ENCODE data around the gene HTR3A.

HTR3A gene

DNA sequence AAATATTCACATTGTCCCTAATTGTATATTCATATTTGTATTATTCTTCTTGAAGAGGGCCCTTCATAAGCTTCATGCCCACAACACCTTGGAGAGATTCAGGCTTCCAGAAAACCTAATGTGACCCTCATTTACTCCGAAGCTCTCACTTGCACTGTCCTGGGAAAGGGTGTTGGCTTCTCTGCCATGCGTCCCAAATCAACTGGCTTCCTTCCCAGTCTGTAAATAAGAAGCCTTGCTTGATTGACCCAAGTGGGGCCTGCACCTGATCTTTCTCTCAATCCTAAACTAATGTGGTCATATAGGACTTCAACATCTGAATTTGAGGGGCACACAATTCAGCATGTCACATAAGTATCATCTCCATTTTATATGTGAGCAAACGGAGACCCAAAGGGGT, 44.1 kb downstream of the HTR3A start:
- DNase-seq (ENCODE audit: low spot score): no peak

DNA sequence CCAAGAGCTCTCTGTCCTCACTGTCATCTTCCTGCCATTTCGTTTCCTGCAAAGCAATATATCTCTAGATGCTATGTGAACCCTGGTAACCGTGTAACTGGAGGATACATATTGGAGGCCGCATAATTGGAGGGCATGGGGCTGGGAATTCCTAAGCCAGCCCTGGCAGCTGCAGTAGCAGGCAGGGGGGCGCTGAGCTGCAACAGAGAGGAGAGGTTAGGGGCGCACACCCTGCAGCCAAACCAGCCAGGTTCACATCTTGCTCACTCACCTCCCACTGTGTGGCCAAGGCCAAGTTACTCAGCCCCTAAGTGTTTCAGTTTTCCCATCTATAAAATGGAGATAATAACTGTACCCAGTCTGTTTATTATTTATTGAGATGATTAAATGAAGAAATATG, 44.7 kb downstream of the HTR3A start:
- DNase-seq (ENCODE audit: low spot score): no peak

DNA sequence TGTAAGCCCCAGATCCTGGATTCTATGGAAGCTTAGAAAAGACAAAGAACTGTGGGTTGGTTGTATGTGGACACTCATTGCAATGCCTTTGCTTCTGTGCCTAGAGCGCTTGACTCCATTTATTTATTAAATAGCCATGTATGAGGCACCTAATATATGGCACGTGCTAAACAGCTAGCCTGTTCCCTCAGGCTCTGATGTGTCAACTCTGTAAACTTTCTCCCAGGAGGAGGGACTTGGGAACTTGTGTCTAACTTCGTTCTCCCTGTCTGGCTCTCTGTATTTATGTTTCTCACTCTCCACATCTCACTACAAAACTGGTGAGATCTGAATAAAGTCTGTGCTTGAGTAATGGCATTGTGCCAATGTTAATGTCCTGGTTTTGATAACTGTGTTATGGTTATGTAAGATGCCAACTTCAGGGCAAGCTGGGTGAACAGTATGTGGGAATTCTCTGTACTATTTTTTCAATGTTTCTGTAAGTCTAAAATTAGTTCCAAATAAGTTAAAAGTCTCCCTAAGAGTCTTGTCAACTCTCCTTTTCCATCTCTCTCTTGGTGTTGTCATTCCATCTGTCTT, 50.5 kb downstream of the HTR3A start:
- peak; percentile 55 for DNase-seq (ENCODE audit: low spot score)

DNA sequence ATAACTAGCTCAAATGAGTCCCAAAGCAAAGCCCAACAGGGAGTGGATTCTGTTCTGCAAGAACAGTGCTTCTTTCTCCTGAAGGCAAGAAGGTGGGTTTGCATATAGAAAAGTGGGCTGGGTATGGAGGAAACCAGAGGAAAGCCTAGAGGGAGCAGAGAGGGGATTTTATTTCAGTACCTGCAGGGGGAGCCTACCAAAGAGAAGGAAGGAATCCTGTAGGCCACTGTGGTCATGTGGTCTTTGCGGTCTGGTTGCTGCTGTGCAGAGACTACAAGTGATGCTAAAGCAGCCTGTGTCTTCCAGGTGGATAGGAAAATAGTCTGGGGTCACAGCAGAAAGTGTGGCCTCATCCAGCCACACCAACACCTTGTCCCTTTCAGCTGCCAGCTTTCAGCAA, 51.4 kb downstream of the HTR3A start:
- no peak for DNase-seq (ENCODE audit: low spot score)

DNA sequence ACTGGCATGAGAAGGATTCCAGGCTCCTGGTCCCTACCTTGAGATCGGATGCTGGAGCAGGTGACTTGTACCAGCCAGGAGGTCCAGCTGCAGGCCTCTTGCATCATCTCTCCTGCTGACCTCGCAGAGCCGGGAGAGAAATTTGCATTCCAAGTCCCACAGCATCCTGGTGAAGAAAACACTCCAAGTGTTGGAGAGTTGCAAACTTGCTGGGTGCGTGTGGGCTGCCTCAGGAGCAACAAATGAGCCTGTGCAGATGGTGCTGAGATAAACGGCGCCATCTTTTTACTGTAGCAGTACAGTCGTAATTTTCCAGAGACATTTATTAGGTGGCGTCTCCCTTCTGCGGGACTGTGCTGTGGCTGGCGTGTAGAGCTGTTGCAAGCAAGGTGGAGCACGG, 52.5 kb downstream of the HTR3A start:
- no peak for DNase-seq (ENCODE audit: low spot score)

DNA sequence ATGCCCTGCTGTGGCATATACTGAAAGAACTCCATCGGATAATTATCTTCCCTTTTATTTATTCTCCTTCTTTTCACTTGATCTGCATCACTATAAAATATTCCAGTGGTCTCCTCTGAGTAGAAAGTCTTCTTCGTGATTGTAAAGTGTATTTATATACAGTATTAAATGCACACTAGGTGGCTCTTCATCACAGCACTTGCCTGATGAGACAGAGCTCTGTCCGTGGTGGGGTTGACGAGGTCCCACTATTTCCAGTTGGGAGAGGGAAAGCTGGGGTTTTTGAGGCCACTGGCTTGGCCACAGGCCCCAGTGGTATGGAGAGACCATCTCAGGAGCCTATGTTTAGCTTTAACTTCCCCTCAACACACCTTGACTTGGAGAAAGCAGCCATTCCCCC, 53.0 kb downstream of the HTR3A start:
- DNase-seq (ENCODE audit: low spot score): no peak

DNA sequence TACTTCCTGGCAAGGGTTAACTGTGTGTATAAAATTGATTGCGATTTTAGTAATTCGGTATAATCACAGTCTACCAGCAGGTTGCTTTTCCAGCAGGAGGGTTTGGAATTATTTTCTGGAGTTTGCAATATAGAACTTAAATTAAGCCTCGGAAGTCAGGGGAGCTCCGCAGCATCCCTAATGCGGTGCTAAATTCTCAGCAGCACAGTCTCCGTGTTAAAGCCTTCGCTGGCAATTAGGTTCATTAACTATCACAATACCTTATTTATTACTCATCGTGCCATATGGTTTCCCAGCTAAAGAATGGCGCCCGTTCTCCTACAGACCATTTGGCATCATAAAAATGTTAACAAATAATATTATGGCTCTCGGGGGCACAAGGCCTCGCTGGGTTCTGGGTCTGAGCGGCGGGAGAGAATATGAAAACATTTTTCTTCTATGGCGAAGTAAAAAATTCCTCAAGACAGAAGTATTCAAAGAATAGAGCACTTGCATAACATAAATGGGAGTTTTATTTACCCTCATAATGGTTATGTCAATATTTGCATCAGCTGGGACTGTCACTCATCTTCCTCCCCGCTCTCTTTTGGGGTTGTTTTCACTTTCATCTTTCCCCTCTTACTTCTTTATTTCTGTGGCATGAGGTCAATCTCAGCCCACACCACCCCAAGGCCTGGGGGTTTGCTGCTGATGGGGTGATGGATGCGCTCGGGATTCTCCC, 56.5 kb downstream of the HTR3A start:
- no peak for DNase-seq (ENCODE audit: low spot score)

DNA sequence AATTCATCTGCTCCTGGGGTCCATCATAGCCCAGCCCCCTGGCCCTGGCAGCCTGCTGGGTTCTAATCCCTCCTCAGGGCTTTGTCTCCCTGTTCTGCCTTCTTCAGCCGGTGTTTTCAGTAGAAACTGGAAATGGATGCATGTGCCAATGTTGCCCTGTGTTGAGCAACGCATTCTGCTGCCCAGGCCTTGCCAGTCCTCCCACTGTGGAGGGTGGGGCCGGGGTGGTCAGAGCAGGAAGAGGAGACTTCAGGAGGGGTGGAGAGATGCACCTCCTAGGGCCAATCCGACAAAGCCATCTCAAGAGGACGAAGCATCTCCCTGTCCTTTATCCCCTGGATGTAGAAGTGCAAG, 57.0 kb downstream of the HTR3A start:
- DNase-seq (ENCODE audit: low spot score): no peak

DNA sequence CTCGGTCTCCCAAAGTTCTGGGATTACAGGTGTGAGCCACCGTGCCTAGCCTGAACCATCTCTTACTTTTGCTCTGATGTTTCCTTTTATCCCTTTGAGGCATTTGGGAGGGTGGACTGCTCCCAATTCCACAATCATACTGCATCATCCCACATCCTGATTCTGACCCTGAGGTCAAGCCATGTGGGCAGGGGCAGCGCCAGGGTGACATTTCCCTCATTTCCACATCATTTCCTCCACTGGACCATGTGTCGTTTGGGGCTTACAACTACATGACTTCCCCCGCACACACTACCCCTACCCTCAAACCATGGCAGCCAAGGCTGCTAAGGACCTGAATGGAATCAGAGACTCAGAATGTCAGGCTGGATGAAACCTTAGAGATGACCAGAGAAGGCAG, 58.2 kb downstream of the HTR3A start:
- no peak for DNase-seq (ENCODE audit: low spot score)

DNA sequence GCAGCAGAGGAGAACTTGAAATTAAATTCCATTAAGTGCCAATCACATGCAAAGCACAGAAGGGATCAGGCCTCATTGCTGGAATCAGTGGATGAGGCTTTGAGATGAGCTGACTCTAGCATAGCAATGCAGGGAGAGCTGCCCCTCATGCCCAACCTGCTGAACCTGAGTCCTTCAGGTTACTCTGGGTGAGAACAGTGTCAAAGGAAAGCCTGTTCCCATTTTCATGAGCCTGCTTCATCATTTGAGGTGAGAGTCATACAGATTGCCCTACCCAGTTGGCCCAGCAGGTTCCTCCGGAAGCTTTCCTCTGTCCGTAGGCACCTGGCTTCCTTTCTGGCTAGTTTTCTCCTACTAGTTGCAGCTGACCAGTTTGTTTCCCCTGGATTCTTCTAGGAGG, 58.7 kb downstream of the HTR3A start:
- DNase-seq (ENCODE audit: low spot score): no peak

DNA sequence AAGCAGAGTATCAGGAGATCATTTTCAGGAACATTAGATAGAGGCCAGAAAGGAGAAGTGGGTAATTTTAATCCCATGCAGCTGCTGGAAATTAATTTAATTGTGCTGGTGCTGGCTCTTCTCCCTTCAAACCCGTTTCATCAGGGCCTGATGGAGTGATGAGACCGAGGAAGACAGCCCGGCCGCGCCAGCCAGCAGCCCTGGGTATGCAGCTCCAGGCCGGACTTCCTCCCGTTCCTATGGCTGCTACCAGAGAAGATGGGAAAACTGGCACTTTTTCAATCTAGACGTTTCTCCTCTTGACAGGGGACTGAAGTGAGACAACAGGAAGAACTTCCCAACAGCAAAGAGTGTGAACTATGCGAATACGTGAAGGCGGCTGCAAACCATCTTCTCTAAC, 60.0 kb downstream of the HTR3A start:
- no peak for DNase-seq (ENCODE audit: low spot score)

DNA sequence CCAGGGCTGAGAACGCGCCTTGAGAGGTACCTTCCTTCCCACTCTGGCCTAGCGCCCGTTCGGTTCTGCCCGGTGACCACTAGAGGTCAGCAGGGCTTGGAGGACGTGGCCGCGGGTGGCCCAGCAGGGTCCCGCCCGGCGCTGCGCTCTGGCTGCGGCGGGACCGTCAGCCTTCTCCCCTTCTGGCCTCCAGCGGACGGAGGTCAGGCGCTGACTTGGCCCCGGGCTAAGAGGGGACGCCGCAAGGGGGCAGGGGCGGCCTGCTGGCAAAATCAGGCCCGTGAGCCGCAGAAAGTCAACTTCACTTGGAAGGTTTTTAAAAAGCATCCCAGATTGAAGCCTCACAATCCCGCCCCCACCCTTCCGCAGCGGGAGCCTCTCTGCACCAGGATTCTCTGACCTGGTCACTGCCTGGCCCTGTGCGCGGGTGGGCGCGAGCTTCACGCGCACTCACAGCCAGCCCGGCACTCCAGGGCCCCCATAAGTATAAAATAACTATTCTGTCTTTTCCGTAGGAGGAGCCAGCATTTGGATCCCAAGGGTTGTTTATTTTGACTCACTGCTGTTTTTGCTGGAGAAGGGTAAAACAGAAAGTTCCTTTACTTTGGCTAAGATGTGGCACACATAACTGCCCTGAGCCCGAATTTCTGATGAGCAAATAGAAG, 61.4 kb downstream of the HTR3A start:
- peak; percentile 76 for DNase-seq (ENCODE audit: low spot score)

DNA sequence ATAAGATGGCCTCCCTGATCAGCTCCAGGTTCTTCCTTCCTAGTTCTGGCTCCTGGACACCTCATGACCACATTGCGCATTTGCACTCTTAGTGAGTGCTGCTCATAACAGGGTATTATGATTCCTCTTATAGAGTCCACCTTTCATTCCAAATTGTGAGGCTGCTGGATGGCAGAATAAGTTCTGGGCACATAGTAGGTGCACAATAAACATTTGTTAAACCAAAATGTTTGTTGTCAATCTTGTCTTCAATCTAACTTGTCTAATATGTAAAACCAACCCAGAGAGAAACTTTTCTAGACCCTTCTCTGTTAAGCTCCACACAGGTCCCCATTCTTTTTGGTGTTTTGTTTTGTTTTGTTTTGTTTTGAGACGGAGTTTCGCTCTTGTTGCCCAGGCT, 62.0 kb downstream of the HTR3A start:
- DNase-seq (ENCODE audit: low spot score): no peak

DNA sequence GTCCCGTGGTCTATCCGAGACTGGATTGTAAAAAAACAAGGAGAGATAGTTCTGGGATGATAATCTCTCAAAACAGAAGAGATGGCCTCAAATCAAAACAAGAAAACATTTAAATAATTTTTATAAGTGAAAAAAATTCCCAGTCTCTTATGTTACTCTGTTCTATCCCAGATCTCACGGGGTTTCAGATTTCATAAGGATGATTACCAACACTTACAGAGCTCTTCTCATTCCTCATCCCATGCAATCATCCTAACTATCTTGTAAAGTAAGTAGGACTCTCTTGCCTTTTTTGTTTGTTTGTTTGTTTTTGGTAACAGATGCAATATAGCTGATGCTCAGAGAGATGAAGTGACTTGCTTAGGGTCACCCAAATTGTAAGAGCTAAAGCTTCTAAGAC, 64.6 kb downstream of the HTR3A start:
- no peak for DNase-seq (ENCODE audit: low spot score)

Measured in cerebellar cortex (tissue), 1 donor.